HepG2 (cell line): ENCODE measurements around the gene CMTM2. TPM values are rescaled to one million over a fixed set of nuclear protein-coding genes. Genes with fewer than 3 reads are reported as not detected.

Experiments
- ATAC-seq: fragments of 200-7000 bp; cut with Tn5 transposase; 3 replicates; pipeline ENCODE4 v1.9.1; 2020; ENCODE audit warnings: mild to moderate bottlenecking, moderate library complexity
- BruUV-seq: library from RNA; stranded (reverse); fragments of 400-500 nt; replicated peaks from 2 replicates; lab custom pipeline; 2021; lab: Mats Ljungman, UMichigan
- CTCF ChIA-PET: fragments of 300-600 bp; formaldehyde crosslinking; extraction: SDS; loops from one replicate; lab custom pipeline; 2021; ENCODE audit warnings: low total read pairs, inconsistent platforms, low intra/inter-chr PET ratio; lab: Yijun Ruan, JAX
- POLR2A ChIA-PET: fragments of 350-600 bp; sonication (Branson Sonifier 250); formaldehyde crosslinking; loops from one replicate; lab custom pipeline; 2020; ENCODE audit warnings: antibody characterized with exemption, inconsistent platforms; lab: Yijun Ruan, JAX
- DNase-seq: peaks from one replicate; pipeline ENCODE4 v3.0.0-alpha.2; 2015; ENCODE audit warnings: low spot score
- FAIRE-seq: peaks from 3 replicates; lab custom pipeline; 2011; peaks lifted over from hg19 to GRCh38; lab: Jason Lieb, UNC
- H2AFZ ChIP-seq: one replicate; pipeline ENCODE4 v1.6.1; 2011; ENCODE audit warnings: low read length, inconsistent platforms
- H3K27ac ChIP-seq: fragments of 300-600 bp; 3 replicates; pipeline ENCODE4 v1.8.0; 2011; ENCODE audit warnings: mixed run types, mild to moderate bottlenecking, mixed read lengths, low read length, inconsistent platforms; ENCODE audit not compliant: insufficient read depth; ENCODE audit errors: extremely low read length
- H3K27me3 ChIP-seq, 2 experiments: fragments of 200-600 bp in 1 of 2; 2 replicates in 1 of 2; 3 replicates in 1 of 2; pipeline versions ENCODE4 v1.6.0 to v1.8.0; 2011; ENCODE audit warnings: low read length in 2 of 2, mild to moderate bottlenecking in 2 of 2, moderate library complexity in 2 of 2, inconsistent platforms in 1 of 2; ENCODE audit not compliant: insufficient read depth in 2 of 2, control insufficient read depth in 1 of 2
- H3K36me3 ChIP-seq, 2 experiments: fragments of 200-600 bp in 1 of 2; replicated peaks in 1 of 2; 2 replicates in 1 of 2; 3 replicates in 1 of 2; pipeline versions ENCODE4 v1.5.1 to v1.8.0; 2011; ENCODE audit warnings: low read length in 2 of 2, inconsistent platforms in 1 of 2; ENCODE audit not compliant: insufficient read depth in 2 of 2, control insufficient read depth in 1 of 2
- H3K4me1 ChIP-seq: 2 replicates; pipeline ENCODE4 v1.5.1; 2012; ENCODE audit warnings: low read length, inconsistent platforms; ENCODE audit not compliant: insufficient read depth
- H3K4me2 ChIP-seq: 2 replicates; pipeline ENCODE4 v1.6.0; 2011; ENCODE audit warnings: low read depth, low read length, inconsistent platforms
- H3K4me3 ChIP-seq, 3 experiments: fragments of 200-600 bp in 1 of 3; sonication (generic), shearing (Covaris generic) in 1 of 3; replicated peaks in 1 of 3; 2 replicates each; pipeline ENCODE4 v1.5.1; 2011 to 2016; ENCODE audit warnings: low read length in 3 of 3, inconsistent platforms in 2 of 3, low read depth in 2 of 3, mild to moderate bottlenecking in 2 of 3, control low read depth in 1 of 3, mixed read lengths in 1 of 3; ENCODE audit not compliant: insufficient read depth in 1 of 3
- H3K79me2 ChIP-seq: one replicate; pipeline ENCODE4 v1.6.1; 2011; ENCODE audit warnings: low read length, inconsistent platforms; ENCODE audit not compliant: insufficient read depth
- H3K9ac ChIP-seq: 2 replicates; pipeline ENCODE4 v1.6.0; 2011; ENCODE audit warnings: mild to moderate bottlenecking, low read depth, low read length, inconsistent platforms; ENCODE audit not compliant: insufficient read depth
- H3K9me3 ChIP-seq: 2 replicates; pipeline ENCODE4 v1.5.1; 2012; ENCODE audit warnings: mild to moderate bottlenecking, low read length
- H4K20me1 ChIP-seq: 2 replicates; pipeline ENCODE4 v1.6.0; 2011; ENCODE audit warnings: inconsistent platforms, mild to moderate bottlenecking, low read length, moderate library complexity; ENCODE audit not compliant: insufficient read depth
- EEA1 ChIP-seq: sonication (generic); formaldehyde crosslinking; IDR thresholded peaks from 2 replicates; pipeline ENCODE4 v1.5.1; 2020; ENCODE audit warnings: mild to moderate bottlenecking, missing genetic modification reagents, borderline replicate concordance
- FOXJ3 ChIP-seq: sonication (generic); formaldehyde crosslinking; IDR thresholded peaks from 2 replicates; pipeline ENCODE4 v1.4.0; 2020; ENCODE audit warnings: missing genetic modification reagents, mild to moderate bottlenecking, borderline replicate concordance
- GATAD2A ChIP-seq: IDR thresholded peaks from 2 replicates; pipeline ENCODE4 v1.6.1; 2016
- HMG20A ChIP-seq: IDR thresholded peaks from 2 replicates; pipeline ENCODE4 v1.6.1; 2016; ENCODE audit warnings: borderline replicate concordance
- HOXD1 ChIP-seq: sonication (generic); formaldehyde crosslinking; IDR thresholded peaks from 2 replicates; pipeline ENCODE4 v1.5.0; 2020; ENCODE audit warnings: missing genetic modification reagents
- MIER2 ChIP-seq: IDR thresholded peaks from 2 replicates; pipeline ENCODE4 v1.6.1; 2016; ENCODE audit warnings: missing biosample characterization, missing genetic modification reagents
- PPARG ChIP-seq: conservative IDR thresholded peaks from 2 replicates; pipeline ENCODE4 v1.6.1; 2016; ENCODE audit warnings: missing biosample characterization, missing genetic modification reagents
- SOX5 ChIP-seq: IDR thresholded peaks from 2 replicates; pipeline ENCODE4 v1.6.1; 2016; ENCODE audit warnings: borderline replicate concordance
- ZBTB38 ChIP-seq: sonication (generic); formaldehyde crosslinking; IDR thresholded peaks from 2 replicates; pipeline ENCODE4 v1.5.1; 2020; ENCODE audit warnings: mild to moderate bottlenecking, missing genetic modification reagents
- ZNF34 ChIP-seq: sonication (generic); formaldehyde crosslinking; IDR thresholded peaks from 2 replicates; pipeline ENCODE4 v1.4.0; 2020; ENCODE audit warnings: mild to moderate bottlenecking, missing genetic modification reagents, borderline replicate concordance
- ZNF558 ChIP-seq: sonication (generic); formaldehyde crosslinking; IDR thresholded peaks from 2 replicates; pipeline ENCODE4 v1.9.0; 2022; ENCODE audit warnings: mild to moderate bottlenecking, missing genetic modification reagents, borderline replicate concordance
- ZSCAN31 ChIP-seq: sonication (generic); formaldehyde crosslinking; IDR thresholded peaks from 2 replicates; pipeline ENCODE4 v1.5.0; 2020; ENCODE audit warnings: low read depth, mild to moderate bottlenecking, missing genetic modification reagents
- ZSCAN9 ChIP-seq: IDR thresholded peaks from 2 replicates; pipeline ENCODE4 v1.6.1; 2016; ENCODE audit warnings: borderline replicate concordance
- WGBS: methylation state at CpG from one replicate; pipeline ENCODE4 v1.1.6; 2017; ENCODE audit warnings: low lambda C conversion rate; 5-methylcytosine and 5-hydroxymethylcytosine counted together
- in situ Hi-C: cut with HindIII; loops from 2 replicates; pipeline ENCODE4 v1.10.0; 2017; ENCODE audit warnings: low pct_unique_long_range_greater_than_20kb; ENCODE audit not compliant: extremely low pct_ligation_motif_present
- intact Hi-C: fragments of 100-400 bp; cut with micrococcal nuclease; formaldehyde crosslinking; loops from one replicate; pipeline ENCODE4 v1.10.0; 2022; ENCODE audit not compliant: unreplicated experiment
- polyA plus RNA-seq, 8 experiments: library from polyadenylated mRNA; depleted of rRNA in 3 of 8; stranded (reverse) in 7 of 8; unstranded in 1 of 8; fragments of >200 nt; fragmentation: Illumina TruSeq in 4 of 8; extraction: Trizol in 4 of 8; gene quantifications; 2 replicates each; pipeline versions ENCODE4 v1.2.1 to v1.2.3, GENCODE V29; 2011 to 2016; ENCODE audit warnings: low read depth in 4 of 8, missing spikeins in 1 of 8, mixed read lengths in 1 of 8; ENCODE audit not compliant: insufficient read depth in 1 of 8
- total RNA-seq, 5 experiments: library from RNA; depleted of rRNA; stranded (reverse); fragments of >200 nt; fragmentation: Illumina TruSeq; extraction: Trizol; gene quantifications; 2 replicates each; pipeline ENCODE4 v1.2.3, GENCODE V29; 2016; ENCODE audit warnings: low read depth in 1 of 5
- TF ChIP-seq, protein P1 (sequence below): sonication (generic); formaldehyde crosslinking; IDR thresholded peaks from 2 replicates; pipeline ENCODE4 v1.5.0; 2020; ENCODE audit warnings: mild to moderate bottlenecking, missing genetic modification reagents
- TF ChIP-seq, protein P2 (sequence below): sonication (generic); formaldehyde crosslinking; IDR thresholded peaks from 2 replicates; pipeline ENCODE4 v1.8.0; 2022; ENCODE audit warnings: mild to moderate bottlenecking, missing genetic modification reagents; ENCODE audit not compliant: insufficient replicate concordance
- TF ChIP-seq, protein P3 (sequence below): sonication (generic); formaldehyde crosslinking; IDR thresholded peaks from 2 replicates; pipeline ENCODE4 v1.4.0; 2020; ENCODE audit warnings: missing genetic modification reagents, mild to moderate bottlenecking, borderline replicate concordance
- TF ChIP-seq, protein P4 (sequence below): IDR thresholded peaks from 2 replicates; pipeline ENCODE4 v1.6.1; 2018; ENCODE audit warnings: missing genetic modification reagents, mild to moderate bottlenecking, missing compliant biosample characterization

CMTM2 gene
- total and polyA plus RNA-seq, 2 of the 13 experiments (the other 11 are each of a cell fraction or from before 2014, with no cell fraction given) = not detected

DNA sequence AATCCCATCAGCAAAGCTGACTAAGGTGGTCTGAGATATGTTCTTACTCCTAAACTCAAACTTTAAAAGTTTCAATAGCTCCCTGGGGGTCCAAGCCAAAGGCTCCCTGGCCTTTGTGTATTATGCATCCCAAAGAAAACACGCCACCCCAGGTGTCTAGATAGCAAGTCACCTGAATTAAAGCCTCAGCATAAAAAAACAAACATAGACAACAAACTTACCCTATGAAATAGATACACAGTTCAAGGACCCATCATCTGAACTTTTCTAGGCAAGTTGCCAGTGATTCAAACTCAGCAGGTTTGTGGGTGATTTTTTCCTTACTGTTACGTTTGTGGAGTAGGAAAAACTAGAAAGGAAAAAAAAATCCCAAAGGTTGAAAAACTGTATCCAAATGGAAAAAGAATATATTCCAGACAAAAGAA lies 37.8 kb downstream of the CMTM2 start (continued):
- TF ChIP-seq FOXJ3 (CRISPR knock-in tag) (peak; percentile 50; the same call in 1 of the 2 replicates), EEA1 (no peak), GATAD2A (peak; percentile 61), ZSCAN9 (CRISPR knock-in tag) (0 out of 2 replicates have a peak, but pooled peaks have one; percentile 21), HMG20A (CRISPR knock-in tag) (peak; percentile 16; the same call in 1 of the 2 replicates)
- TF ChIP-seq, protein P1, sequence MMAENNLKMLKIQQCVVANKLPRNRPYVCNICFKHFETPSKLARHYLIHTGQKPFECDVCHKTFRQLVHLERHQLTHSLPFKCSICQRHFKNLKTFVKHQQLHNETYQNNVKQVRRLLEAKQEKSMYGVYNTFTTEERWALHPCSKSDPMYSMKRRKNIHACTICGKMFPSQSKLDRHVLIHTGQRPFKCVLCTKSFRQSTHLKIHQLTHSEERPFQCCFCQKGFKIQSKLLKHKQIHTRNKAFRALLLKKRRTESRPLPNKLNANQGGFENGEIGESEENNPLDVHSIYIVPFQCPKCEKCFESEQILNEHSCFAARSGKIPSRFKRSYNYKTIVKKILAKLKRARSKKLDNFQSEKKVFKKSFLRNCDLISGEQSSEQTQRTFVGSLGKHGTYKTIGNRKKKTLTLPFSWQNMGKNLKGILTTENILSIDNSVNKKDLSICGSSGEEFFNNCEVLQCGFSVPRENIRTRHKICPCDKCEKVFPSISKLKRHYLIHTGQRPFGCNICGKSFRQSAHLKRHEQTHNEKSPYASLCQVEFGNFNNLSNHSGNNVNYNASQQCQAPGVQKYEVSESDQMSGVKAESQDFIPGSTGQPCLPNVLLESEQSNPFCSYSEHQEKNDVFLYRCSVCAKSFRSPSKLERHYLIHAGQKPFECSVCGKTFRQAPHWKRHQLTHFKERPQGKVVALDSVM = no peak
- TF ChIP-seq, protein P2, sequence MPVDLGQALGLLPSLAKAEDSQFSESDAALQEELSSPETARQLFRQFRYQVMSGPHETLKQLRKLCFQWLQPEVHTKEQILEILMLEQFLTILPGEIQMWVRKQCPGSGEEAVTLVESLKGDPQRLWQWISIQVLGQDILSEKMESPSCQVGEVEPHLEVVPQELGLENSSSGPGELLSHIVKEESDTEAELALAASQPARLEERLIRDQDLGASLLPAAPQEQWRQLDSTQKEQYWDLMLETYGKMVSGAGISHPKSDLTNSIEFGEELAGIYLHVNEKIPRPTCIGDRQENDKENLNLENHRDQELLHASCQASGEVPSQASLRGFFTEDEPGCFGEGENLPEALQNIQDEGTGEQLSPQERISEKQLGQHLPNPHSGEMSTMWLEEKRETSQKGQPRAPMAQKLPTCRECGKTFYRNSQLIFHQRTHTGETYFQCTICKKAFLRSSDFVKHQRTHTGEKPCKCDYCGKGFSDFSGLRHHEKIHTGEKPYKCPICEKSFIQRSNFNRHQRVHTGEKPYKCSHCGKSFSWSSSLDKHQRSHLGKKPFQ (CRISPR knock-in tag) = no peak

DNA sequence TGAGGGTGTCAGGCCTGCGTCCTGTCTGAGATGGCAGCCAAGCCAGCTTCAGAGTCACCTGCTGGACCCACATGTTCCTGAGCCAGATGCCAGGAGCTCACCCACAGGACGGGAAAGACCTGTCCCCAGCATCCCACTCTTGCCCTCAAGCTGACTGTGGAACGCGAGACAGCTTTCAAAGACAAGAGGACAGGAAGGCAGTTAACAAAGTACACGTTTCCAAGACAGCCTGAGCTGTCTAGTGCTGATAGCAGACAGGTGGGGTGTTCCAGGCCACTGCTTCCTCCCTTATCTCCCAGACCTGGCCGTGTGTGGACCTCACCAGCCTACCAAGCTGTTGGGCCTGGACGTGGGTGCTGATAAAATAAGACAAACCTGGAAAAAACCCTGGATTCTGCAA lies 38.5 kb downstream of the CMTM2 start:
- DNase-seq (no peak), FAIRE-seq (no peak), ATAC-seq (peak; percentile 39)
- no TSS peak for BruUV-seq
- intact Hi-C loops = no loop called here
- in situ Hi-C loops = no loop called here
- H3K36me3 ChIP-seq = peaks cover 3 to 30% of the 10 kb centered on the region in 2 experiments
- no peaks in the 10 kb centered on the region for H3K27me3 ChIP-seq
- no peaks in the 10 kb centered on the region for H3K9me3 ChIP-seq
- 76% methylated on average over 7 of the region's 7 CpGs for WGBS
- no peaks in the 10 kb centered on the region for H3K79me2 ChIP-seq
- ChIA-PET POLR2A (interaction anchor here (1.7 kb wide), 1 partner anchor 9 kb away, joined by 4 read pairs; no protein-coding TSS in a partner anchor), CTCF (no interaction called here)
- peaks cover 36% of the 10 kb centered on the region for H3K4me1 ChIP-seq
- no peaks in the 10 kb centered on the region for H4K20me1 ChIP-seq
- no peak overlapping the region for H3K4me2 ChIP-seq
- H3K4me3 ChIP-seq = no peak overlapping the region
- H2AFZ ChIP-seq = no peak overlapping the region
- H3K27ac ChIP-seq = peak overlapping the region; percentile 39
- no peak overlapping the region for H3K9ac ChIP-seq
- TF ChIP-seq ZNF34 (CRISPR knock-in tag) (no peak), ZNF558 (CRISPR knock-in tag) (no peak), PPARG (no peak), ZSCAN31 (no peak), ZBTB38 (CRISPR knock-in tag) (peak; percentile 59; the same call in 1 of the 2 replicates), MIER2 (no peak), SOX5 (no peak), HOXD1 (CRISPR knock-in tag) (0 out of 2 replicates have a peak, but pooled peaks have one; percentile 17)
- TF ChIP-seq, protein P3, sequence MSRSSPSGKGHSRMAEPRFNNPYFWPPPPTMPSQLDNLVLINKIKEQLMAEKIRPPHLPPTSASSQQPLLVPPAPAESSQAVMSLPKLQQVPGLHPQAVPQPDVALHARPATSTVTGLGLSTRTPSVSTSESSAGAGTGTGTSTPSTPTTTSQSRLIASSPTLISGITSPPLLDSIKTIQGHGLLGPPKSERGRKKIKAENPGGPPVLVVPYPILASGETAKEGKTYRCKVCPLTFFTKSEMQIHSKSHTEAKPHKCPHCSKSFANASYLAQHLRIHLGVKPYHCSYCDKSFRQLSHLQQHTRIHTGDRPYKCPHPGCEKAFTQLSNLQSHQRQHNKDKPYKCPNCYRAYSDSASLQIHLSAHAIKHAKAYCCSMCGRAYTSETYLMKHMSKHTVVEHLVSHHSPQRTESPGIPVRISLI (CRISPR knock-in tag) = no peak
- TF ChIP-seq, protein P4, sequence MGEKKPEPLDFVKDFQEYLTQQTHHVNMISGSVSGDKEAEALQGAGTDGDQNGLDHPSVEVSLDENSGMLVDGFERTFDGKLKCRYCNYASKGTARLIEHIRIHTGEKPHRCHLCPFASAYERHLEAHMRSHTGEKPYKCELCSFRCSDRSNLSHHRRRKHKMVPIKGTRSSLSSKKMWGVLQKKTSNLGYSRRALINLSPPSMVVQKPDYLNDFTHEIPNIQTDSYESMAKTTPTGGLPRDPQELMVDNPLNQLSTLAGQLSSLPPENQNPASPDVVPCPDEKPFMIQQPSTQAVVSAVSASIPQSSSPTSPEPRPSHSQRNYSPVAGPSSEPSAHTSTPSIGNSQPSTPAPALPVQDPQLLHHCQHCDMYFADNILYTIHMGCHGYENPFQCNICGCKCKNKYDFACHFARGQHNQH (CRISPR knock-in tag) = no peak
